ENCODE data around the gene FAM117B. TPM values are rescaled to one million over a fixed set of nuclear protein-coding genes. Genes with fewer than 3 reads are reported as not detected.

Gene FAM117B
- total RNA-seq, 1 donor from 2014 or later = 13.0 TPM

GRCh38 chr2:202717598-202718310 lies 83.0 kb downstream of the FAM117B start:
- DNase-seq (ENCODE audit: low spot score) = no peak
- no peak for TF ChIP-seq CTCF (IDR thresholded peaks at IDR 0.05; ENCODE audit: unreplicated experiment)
- Mint-ChIP-seq H3K9me3 (ENCODE audit: unreplicated experiment) (peaks cover 7% of the 10 kb centered on the region), H3K27ac (ENCODE audit: unreplicated experiment) (no peak overlapping the region), H3K36me3 (ENCODE audit: low read depth, unreplicated experiment) (peaks cover 7% of the 10 kb centered on the region), H3K27me3 (ENCODE audit: unreplicated experiment) (peaks cover 2% of the 10 kb centered on the region), H3K4me1 (ENCODE audit: unreplicated experiment) (no peaks in the 10 kb centered on the region), H3K4me3 (ENCODE audit: unreplicated experiment) (no peak overlapping the region)

- H3K9me3 Mint-ChIP-seq (ENCODE audit: unreplicated experiment) = peaks cover 7% of the 10 kb centered on the region
- no peaks in the 10 kb centered on the region for H3K4me1 Mint-ChIP-seq (ENCODE audit: unreplicated experiment)
- no peak for DNase-seq (ENCODE audit: low spot score)
- peaks cover 7% of the 10 kb centered on the region for H3K36me3 Mint-ChIP-seq (ENCODE audit: low read depth, unreplicated experiment)
- H3K27ac Mint-ChIP-seq (ENCODE audit: unreplicated experiment) = no peak overlapping the region
- peaks cover 2% of the 10 kb centered on the region for H3K27me3 Mint-ChIP-seq (ENCODE audit: unreplicated experiment)
- no peak for TF ChIP-seq CTCF (IDR thresholded peaks at IDR 0.05; ENCODE audit: unreplicated experiment)
- H3K4me3 Mint-ChIP-seq (ENCODE audit: unreplicated experiment) = no peak overlapping the region
These were observed 83.8 kb downstream of the FAM117B start for GRCh38 chr2:202718614-202719013.

GRCh38 chr2:202720226-202720625 lies 85.5 kb downstream of the FAM117B start:
- Mint-ChIP-seq H3K27ac (ENCODE audit: unreplicated experiment) (no peak overlapping the region), H3K4me1 (ENCODE audit: unreplicated experiment) (no peaks in the 10 kb centered on the region), H3K9me3 (ENCODE audit: unreplicated experiment) (peaks cover 7% of the 10 kb centered on the region), H3K27me3 (ENCODE audit: unreplicated experiment) (peaks cover 2% of the 10 kb centered on the region), H3K4me3 (ENCODE audit: unreplicated experiment) (no peak overlapping the region), H3K36me3 (ENCODE audit: low read depth, unreplicated experiment) (peaks cover 7% of the 10 kb centered on the region)
- no peak for TF ChIP-seq CTCF (IDR thresholded peaks at IDR 0.05; ENCODE audit: unreplicated experiment)
- no peak for DNase-seq (ENCODE audit: low spot score)

GRCh38 chr2:202721621-202722020 lies 86.9 kb downstream of the FAM117B start:
- no peaks in the 10 kb centered on the region for H3K36me3 Mint-ChIP-seq (ENCODE audit: low read depth, unreplicated experiment)
- H3K4me1 Mint-ChIP-seq (ENCODE audit: unreplicated experiment) = no peaks in the 10 kb centered on the region
- H3K4me3 Mint-ChIP-seq (ENCODE audit: unreplicated experiment) = no peak overlapping the region
- no peak for DNase-seq (ENCODE audit: low spot score)
- no peaks in the 10 kb centered on the region for H3K9me3 Mint-ChIP-seq (ENCODE audit: unreplicated experiment)
- no peak for TF ChIP-seq CTCF (IDR thresholded peaks at IDR 0.05; ENCODE audit: unreplicated experiment)
- H3K27ac Mint-ChIP-seq (ENCODE audit: unreplicated experiment) = no peak overlapping the region
- H3K27me3 Mint-ChIP-seq (ENCODE audit: unreplicated experiment) = no peaks in the 10 kb centered on the region

GRCh38 chr2:202723746-202724145 lies 89.0 kb downstream of the FAM117B start:
- Mint-ChIP-seq H3K9me3 (ENCODE audit: unreplicated experiment) (no peaks in the 10 kb centered on the region), H3K4me1 (ENCODE audit: unreplicated experiment) (no peaks in the 10 kb centered on the region), H3K36me3 (ENCODE audit: low read depth, unreplicated experiment) (no peaks in the 10 kb centered on the region), H3K4me3 (ENCODE audit: unreplicated experiment) (no peak overlapping the region), H3K27ac (ENCODE audit: unreplicated experiment) (no peak overlapping the region), H3K27me3 (ENCODE audit: unreplicated experiment) (no peaks in the 10 kb centered on the region)
- TF ChIP-seq CTCF (IDR thresholded peaks at IDR 0.05; ENCODE audit: unreplicated experiment) = no peak
- DNase-seq (ENCODE audit: low spot score) = no peak
